ENCODE results near the gene ARL16. TPM values are rescaled to one million over a fixed set of nuclear protein-coding genes. Genes with fewer than 3 reads are reported as not detected.

Gene ARL16
- total RNA-seq, 1 experiment from 2014 or later: 52.7 TPM

GRCh38 chr17:81716674-81716996, 33.0 kb upstream of the ARL16 start:
- intact Hi-C loops (cut with micrococcal nuclease; ENCODE audit: unreplicated experiment): no loop called here
- DNase-seq (ENCODE audit: low read depth, low spot score) (no peak), ATAC-seq (no peak)
- CTCF ChIA-PET: no interaction called here
- H3K4me1 ChIP-seq (ENCODE audit: control insufficient read depth, insufficient read depth, low read length): peaks cover 15% of the 10 kb centered on the region
- no peak for TF ChIP-seq SIN3A (IDR thresholded peaks at IDR 0.05; ENCODE audit: borderline replicate concordance, insufficient read depth, low read depth, low read length)
- TF ChIP-seq REST (IDR thresholded peaks at IDR 0.05; ENCODE audit: insufficient read depth in 1 of 2, low read depth in 2 of 2, low read length in 1 of 2): no peak
- H3K4me3 ChIP-seq (ENCODE audit: low read depth in 2 of 2, low read length in 2 of 2): no peak overlapping the region
- no peak overlapping the region for H3K27ac ChIP-seq (ENCODE audit: low read length)
- peaks cover 3% of the 10 kb centered on the region; the same call in 1 of the 2 replicates for H3K36me3 ChIP-seq (ENCODE audit: control insufficient read depth, insufficient read depth, low read length)
- POLR2A ChIA-PET: no interaction called here
- H3K9me3 ChIP-seq (ENCODE audit: control insufficient read depth, insufficient read depth, low read depth, low read length): no peaks in the 10 kb centered on the region
- no peaks in the 10 kb centered on the region for H3K27me3 ChIP-seq (ENCODE audit: control insufficient read depth, insufficient read depth, low read length)
- no TSS peak for BruUV-seq (replicated peaks)
- in situ Hi-C loops (cut with HindIII; ENCODE audit: low pct_unique_long_range_greater_than_20kb, low sequenced_read_pairs): no loop called here

DNA sequence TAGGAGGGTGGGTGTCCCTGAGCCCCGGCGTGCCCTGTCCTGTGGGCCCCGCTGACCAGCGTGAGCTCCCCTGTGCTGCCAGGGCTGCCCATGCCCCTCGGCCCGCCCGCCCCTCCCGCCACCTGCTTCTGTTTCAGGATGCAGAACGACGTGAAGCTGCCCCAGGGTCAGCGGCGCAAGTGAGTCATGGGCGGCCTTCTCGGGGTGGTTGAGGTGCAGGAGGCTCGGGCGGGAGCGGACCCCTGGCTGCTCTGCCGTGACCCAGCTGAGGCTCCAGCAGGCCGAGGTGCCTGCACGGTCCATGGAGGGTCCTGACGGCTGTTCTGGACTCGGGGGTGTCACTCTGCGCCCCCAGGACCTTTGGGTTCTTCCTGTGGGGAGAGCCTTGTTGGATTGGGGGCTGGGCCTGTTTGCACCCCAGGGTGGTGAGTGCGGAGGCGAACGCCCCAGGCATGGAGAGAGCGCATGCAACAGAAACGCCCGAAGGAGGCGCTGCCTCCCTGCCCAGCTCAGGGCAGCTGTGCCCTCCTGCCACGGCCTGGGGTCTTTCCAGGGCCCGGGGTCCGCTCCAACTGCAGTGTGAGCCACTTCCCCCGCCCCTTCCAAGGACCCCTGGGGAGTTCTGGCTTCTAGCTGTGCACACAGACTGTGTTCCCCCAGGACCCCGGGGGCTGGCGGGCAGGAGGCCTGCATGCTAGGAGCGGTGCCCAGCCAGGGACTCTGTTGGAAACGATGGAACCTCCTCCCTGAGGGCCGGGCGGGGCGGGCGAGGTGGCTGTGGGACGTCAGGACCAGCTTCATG, 32.5 kb upstream of the ARL16 start:
- in situ Hi-C loops (cut with HindIII; ENCODE audit: low pct_unique_long_range_greater_than_20kb, low sequenced_read_pairs): no loop called here
- DNase-seq (ENCODE audit: low read depth, low spot score): no peak
- H3K4me1 ChIP-seq (ENCODE audit: control insufficient read depth, insufficient read depth, low read length): peaks cover 20% of the 10 kb centered on the region
- no peak overlapping the region for H3K27ac ChIP-seq (ENCODE audit: low read length)
- ATAC-seq: no peak
- POLR2A ChIA-PET: interaction anchor here (0.6 kb wide), 1 partner anchor 297 kb away, joined by 3 read pairs; no protein-coding TSS in a partner anchor
- no peak overlapping the region for H3K4me3 ChIP-seq (ENCODE audit: low read depth in 2 of 2, low read length in 2 of 2)
- BruUV-seq (replicated peaks): no TSS peak
- peaks cover 3% of the 10 kb centered on the region; the same call in 1 of the 2 replicates for H3K36me3 ChIP-seq (ENCODE audit: control insufficient read depth, insufficient read depth, low read length)
- TF ChIP-seq CTCF (IDR thresholded peaks at IDR 0.05): no peak
- TF ChIP-seq TCF7L2 (IDR thresholded peaks at IDR 0.05; ENCODE audit: low read depth, low read length): no peak
- TF ChIP-seq POLR2AphosphoS5 (IDR thresholded peaks at IDR 0.05; ENCODE audit: low read depth, low read length): no peak
- no peak for TF ChIP-seq REST (IDR thresholded peaks at IDR 0.05; ENCODE audit: insufficient read depth in 1 of 2, low read depth in 2 of 2, low read length in 1 of 2)
- no peak for TF ChIP-seq SIN3A (IDR thresholded peaks at IDR 0.05; ENCODE audit: borderline replicate concordance, insufficient read depth, low read depth, low read length)
- intact Hi-C loops (cut with micrococcal nuclease; ENCODE audit: unreplicated experiment): no loop called here
- H3K27me3 ChIP-seq (ENCODE audit: control insufficient read depth, insufficient read depth, low read length): no peaks in the 10 kb centered on the region
- CTCF ChIA-PET: interaction anchor here (0.6 kb wide), 1 partner anchor 281 kb away, joined by 5 read pairs; no protein-coding TSS in a partner anchor
- H3K9me3 ChIP-seq (ENCODE audit: control insufficient read depth, insufficient read depth, low read depth, low read length): no peaks in the 10 kb centered on the region
